Stomach smooth muscle (tissue), 2 donors: ENCODE results near the gene ARRDC3.

Experiments
- H3K27ac ChIP-seq: one replicate; pipeline ENCODE4 v1.7.0; 2013; ENCODE audit warnings: mild to moderate bottlenecking, low read length, inconsistent platforms
- H3K27me3 ChIP-seq, 2 donors: one replicate each; pipeline ENCODE4 v1.7.0; 2013; ENCODE audit warnings: low read length in 2 of 2; ENCODE audit not compliant: insufficient read depth in 2 of 2, control insufficient read depth in 1 of 2
- H3K36me3 ChIP-seq, 2 donors: one replicate each; pipeline ENCODE4 v1.7.0; 2013; ENCODE audit warnings: low read length in 2 of 2; ENCODE audit not compliant: control insufficient read depth in 2 of 2, insufficient read depth in 2 of 2
- H3K4me1 ChIP-seq: one replicate; pipeline ENCODE4 v1.7.0; 2013; ENCODE audit warnings: low read length; ENCODE audit not compliant: control insufficient read depth, insufficient read depth
- H3K4me3 ChIP-seq, 2 donors: one replicate each; pipeline ENCODE4 v1.7.0; 2013; ENCODE audit warnings: low read length in 2 of 2
- H3K9ac ChIP-seq, 2 donors: one replicate each; pipeline ENCODE4 v1.7.0; 2013; ENCODE audit warnings: low read length in 2 of 2, mild to moderate bottlenecking in 1 of 2
- H3K9me3 ChIP-seq, 2 donors: one replicate each; pipeline ENCODE4 v1.7.0; 2013; ENCODE audit warnings: low read length in 2 of 2; ENCODE audit not compliant: control insufficient read depth in 2 of 2
- donor health status: healthy.
- donor health status: Pancreatic carcinoma.

ARRDC3 gene

GRCh38 chr5:91374893-91375520, 8.1 kb downstream of the ARRDC3 start:
- Histone ChIP-seq H3K27ac (no peak overlapping the region), H3K4me1 (peaks cover 6% of the 10 kb centered on the region), H3K36me3 (peaks cover 34 to 57% of the 10 kb centered on the region in 2 donors), H3K9me3 (no peaks in the 10 kb centered on the region), H3K9ac (peak overlapping the region in 1 of 2 donors; percentile 24), H3K4me3 (no peak overlapping the region), H3K27me3 (no peaks in the 10 kb centered on the region)

GRCh38 chr5:91373600-91373999, 9.5 kb downstream of the ARRDC3 start:
- Histone ChIP-seq H3K4me1 (peaks cover 9% of the 10 kb centered on the region), H3K36me3 (peaks cover 36 to 66% of the 10 kb centered on the region in 2 donors), H3K9ac (no peak overlapping the region), H3K27me3 (no peaks in the 10 kb centered on the region), H3K9me3 (no peaks in the 10 kb centered on the region), H3K4me3 (no peak overlapping the region), H3K27ac (no peak overlapping the region)

- H3K27ac ChIP-seq: no peak overlapping the region
- no peaks in the 10 kb centered on the region for H3K9me3 ChIP-seq
- no peak overlapping the region for H3K9ac ChIP-seq
- peaks cover 36 to 70% of the 10 kb centered on the region in 2 donors for H3K36me3 ChIP-seq
- peaks cover 9% of the 10 kb centered on the region for H3K4me1 ChIP-seq
- no peak overlapping the region for H3K4me3 ChIP-seq
- no peaks in the 10 kb centered on the region for H3K27me3 ChIP-seq
Observed at GRCh38 chr5:91373006-91373405, 10.1 kb downstream of the ARRDC3 start.

GRCh38 chr5:91369480-91369879, 13.6 kb downstream of the ARRDC3 start:
- no peaks in the 10 kb centered on the region for H3K9me3 ChIP-seq
- H3K27me3 ChIP-seq: no peaks in the 10 kb centered on the region
- peaks cover 31 to 55% of the 10 kb centered on the region in 2 donors for H3K36me3 ChIP-seq
- no peak overlapping the region for H3K27ac ChIP-seq
- H3K4me3 ChIP-seq: no peak overlapping the region
- H3K9ac ChIP-seq: no peak overlapping the region
- peaks cover 6% of the 10 kb centered on the region for H3K4me1 ChIP-seq

GRCh38 chr5:91367908-91368648, 15.0 kb downstream of the ARRDC3 start:
- Histone ChIP-seq H3K27ac (no peak overlapping the region), H3K27me3 (no peaks in the 10 kb centered on the region), H3K4me3 (no peak overlapping the region), H3K4me1 (peaks cover 4% of the 10 kb centered on the region), H3K9ac (no peak overlapping the region), H3K9me3 (no peaks in the 10 kb centered on the region), H3K36me3 (peaks cover 20 to 44% of the 10 kb centered on the region in 2 donors)

GRCh38 chr5:91367344-91367743, 15.8 kb downstream of the ARRDC3 start:
- peaks cover 4% of the 10 kb centered on the region for H3K4me1 ChIP-seq
- no peak overlapping the region for H3K4me3 ChIP-seq
- H3K36me3 ChIP-seq: peaks cover 16 to 39% of the 10 kb centered on the region in 2 donors
- no peak overlapping the region for H3K9ac ChIP-seq
- H3K27me3 ChIP-seq: no peaks in the 10 kb centered on the region
- no peak overlapping the region for H3K27ac ChIP-seq
- no peaks in the 10 kb centered on the region for H3K9me3 ChIP-seq

- no peak overlapping the region for H3K4me3 ChIP-seq
- H3K27me3 ChIP-seq: no peaks in the 10 kb centered on the region
- no peak overlapping the region for H3K9ac ChIP-seq
- H3K36me3 ChIP-seq: peaks cover 16 to 32% of the 10 kb centered on the region in 2 donors
- peaks cover 4% of the 10 kb centered on the region for H3K4me1 ChIP-seq
- no peak overlapping the region for H3K27ac ChIP-seq
- H3K9me3 ChIP-seq: no peaks in the 10 kb centered on the region
Observed at GRCh38 chr5:91366551-91366950, 16.6 kb downstream of the ARRDC3 start.

- Histone ChIP-seq H3K36me3 (peaks cover 8 to 22% of the 10 kb centered on the region in 2 donors), H3K9ac (no peak overlapping the region), H3K27me3 (no peaks in the 10 kb centered on the region), H3K9me3 (no peaks in the 10 kb centered on the region), H3K27ac (no peak overlapping the region), H3K4me1 (peaks cover 4% of the 10 kb centered on the region), H3K4me3 (no peak overlapping the region)
Observed at GRCh38 chr5:91365498-91365897, 17.6 kb downstream of the ARRDC3 start.

GRCh38 chr5:91362935-91363334, 20.2 kb downstream of the ARRDC3 start:
- no peaks in the 10 kb centered on the region for H3K27me3 ChIP-seq
- no peaks in the 10 kb centered on the region for H3K9me3 ChIP-seq
- H3K4me3 ChIP-seq: no peak overlapping the region
- H3K27ac ChIP-seq: no peak overlapping the region
- peaks cover 3% of the 10 kb centered on the region in 2 donors for H3K36me3 ChIP-seq
- no peak overlapping the region for H3K9ac ChIP-seq
- H3K4me1 ChIP-seq: no peaks in the 10 kb centered on the region

- no peak overlapping the region for H3K4me3 ChIP-seq
- H3K36me3 ChIP-seq: no peaks in the 10 kb centered on the region
- H3K4me1 ChIP-seq: peaks cover 2% of the 10 kb centered on the region
- H3K9ac ChIP-seq: no peak overlapping the region
- no peak overlapping the region for H3K27ac ChIP-seq
- no peaks in the 10 kb centered on the region for H3K27me3 ChIP-seq
- H3K9me3 ChIP-seq: no peaks in the 10 kb centered on the region
Observed at GRCh38 chr5:91361790-91362189, 21.3 kb downstream of the ARRDC3 start.
